Measurements from ENCODE around the gene IMMP2L. TPM values are rescaled to one million over a fixed set of nuclear protein-coding genes. Genes with fewer than 3 reads are reported as not detected.

IMMP2L gene
- total RNA-seq, 2 experiments from 2014 or later: 8.9 to 18.7 TPM

DNA sequence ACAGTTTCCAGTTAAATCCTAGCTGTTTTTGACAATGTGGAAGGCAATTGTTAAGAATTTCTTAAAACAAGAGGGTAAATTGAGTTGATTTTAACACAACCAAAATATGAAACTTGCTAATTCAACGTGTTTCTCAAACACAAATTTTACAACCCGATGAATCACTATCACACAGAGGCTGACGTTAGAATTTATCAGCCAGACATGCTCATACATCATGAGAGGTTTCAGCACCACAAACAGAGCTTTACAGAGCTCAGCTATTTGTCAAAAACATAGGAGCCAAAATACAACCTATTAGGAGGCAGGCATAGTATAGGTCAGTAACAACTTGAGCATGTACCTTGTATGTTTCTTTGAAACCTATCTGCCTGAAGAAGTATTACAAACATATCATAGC is 435.3 kb downstream of the IMMP2L start:
- DNase-seq: no peak
- POLR2A ChIA-PET: interaction anchor here (1.5 kb wide), 1 partner anchor 11 kb away, joined by 5 read pairs; no protein-coding TSS in a partner anchor
- Mint-ChIP-seq H3K27ac (no peak overlapping the region), H3K27me3 (no peaks in the 10 kb centered on the region), H3K36me3 (ENCODE audit: low read depth) (peaks cover 28% of the 10 kb centered on the region), H3K9me3 (no peaks in the 10 kb centered on the region), H3K4me3 (no peak overlapping the region), H3K4me1 (ENCODE audit: low read depth) (no peaks in the 10 kb centered on the region)
- peaks cover 0 to 10% of the 10 kb centered on the region in 2 experiments for H3K9me3 ChIP-seq (ENCODE audit: control insufficient read depth in 1 of 2, insufficient read depth in 1 of 2, low read length in 2 of 2)
- no peaks in the 10 kb centered on the region for H3K27me3 ChIP-seq (ENCODE audit: control insufficient read depth in 1 of 2, insufficient read depth in 2 of 2, low read length in 2 of 2)
- CTCF ChIA-PET: no interaction called here
- no peaks in the 10 kb centered on the region for H3K36me3 ChIP-seq (ENCODE audit: insufficient read depth, low read length)
- H3K4me1 ChIP-seq (ENCODE audit: insufficient read depth, low read length): no peaks in the 10 kb centered on the region
- H3K4me3 ChIP-seq (ENCODE audit: low read length): no peak overlapping the region
- intact Hi-C loops (cut with DNase I, micrococcal nuclease): no loop called here
- ATAC-seq (ENCODE audit: poor library complexity): no peak
- H3K27ac ChIP-seq (ENCODE audit: low read depth in 1 of 2, low read length in 2 of 2): no peak overlapping the region
- TF ChIP-seq, protein P1, sequence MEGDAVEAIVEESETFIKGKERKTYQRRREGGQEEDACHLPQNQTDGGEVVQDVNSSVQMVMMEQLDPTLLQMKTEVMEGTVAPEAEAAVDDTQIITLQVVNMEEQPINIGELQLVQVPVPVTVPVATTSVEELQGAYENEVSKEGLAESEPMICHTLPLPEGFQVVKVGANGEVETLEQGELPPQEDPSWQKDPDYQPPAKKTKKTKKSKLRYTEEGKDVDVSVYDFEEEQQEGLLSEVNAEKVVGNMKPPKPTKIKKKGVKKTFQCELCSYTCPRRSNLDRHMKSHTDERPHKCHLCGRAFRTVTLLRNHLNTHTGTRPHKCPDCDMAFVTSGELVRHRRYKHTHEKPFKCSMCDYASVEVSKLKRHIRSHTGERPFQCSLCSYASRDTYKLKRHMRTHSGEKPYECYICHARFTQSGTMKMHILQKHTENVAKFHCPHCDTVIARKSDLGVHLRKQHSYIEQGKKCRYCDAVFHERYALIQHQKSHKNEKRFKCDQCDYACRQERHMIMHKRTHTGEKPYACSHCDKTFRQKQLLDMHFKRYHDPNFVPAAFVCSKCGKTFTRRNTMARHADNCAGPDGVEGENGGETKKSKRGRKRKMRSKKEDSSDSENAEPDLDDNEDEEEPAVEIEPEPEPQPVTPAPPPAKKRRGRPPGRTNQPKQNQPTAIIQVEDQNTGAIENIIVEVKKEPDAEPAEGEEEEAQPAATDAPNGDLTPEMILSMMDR (IDR thresholded peaks at IDR 0.05): no peak

DNA sequence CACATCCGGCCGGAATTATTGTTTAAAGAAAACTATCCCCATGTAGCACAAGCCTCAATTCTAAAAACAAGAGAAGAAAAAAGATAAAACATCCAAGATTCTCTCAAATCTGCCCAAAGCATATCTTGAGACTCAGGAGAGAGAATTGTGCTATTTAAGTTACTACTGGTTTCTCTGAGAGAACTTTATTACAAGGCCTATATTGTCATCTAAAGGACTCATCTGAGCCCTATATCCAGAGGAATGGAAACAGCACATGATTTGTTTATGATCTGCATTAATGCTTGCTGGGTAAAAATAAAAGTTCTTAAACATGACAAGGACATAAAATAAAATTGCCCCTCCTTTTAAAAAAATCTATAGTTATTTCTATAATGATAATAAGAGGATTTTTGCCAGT is 446.3 kb downstream of the IMMP2L start:
- ChIA-PET POLR2A (no interaction called here), CTCF (no interaction called here)
- Mint-ChIP-seq H3K27ac (no peak overlapping the region), H3K36me3 (ENCODE audit: low read depth) (peaks cover 89% of the 10 kb centered on the region), H3K4me3 (no peak overlapping the region), H3K4me1 (ENCODE audit: low read depth) (peaks cover 7% of the 10 kb centered on the region), H3K9me3 (no peaks in the 10 kb centered on the region), H3K27me3 (no peaks in the 10 kb centered on the region)
- ATAC-seq (ENCODE audit: poor library complexity) (no peak), DNase-seq (no peak)
- intact Hi-C loops (cut with DNase I, micrococcal nuclease): no loop called here
- H3K27ac ChIP-seq (ENCODE audit: low read depth in 1 of 2, low read length in 2 of 2): no peak overlapping the region
- no peaks in the 10 kb centered on the region for H3K27me3 ChIP-seq (ENCODE audit: control insufficient read depth in 1 of 2, insufficient read depth in 2 of 2, low read length in 2 of 2)
- no peaks in the 10 kb centered on the region for H3K36me3 ChIP-seq (ENCODE audit: insufficient read depth, low read length)
- H3K4me3 ChIP-seq (ENCODE audit: low read length): no peak overlapping the region
- H3K9me3 ChIP-seq (ENCODE audit: control insufficient read depth in 1 of 2, insufficient read depth in 1 of 2, low read length in 2 of 2): no peaks in the 10 kb centered on the region
- no peaks in the 10 kb centered on the region for H3K4me1 ChIP-seq (ENCODE audit: insufficient read depth, low read length)
- TF ChIP-seq, protein P1 (IDR thresholded peaks at IDR 0.05): no peak

DNA sequence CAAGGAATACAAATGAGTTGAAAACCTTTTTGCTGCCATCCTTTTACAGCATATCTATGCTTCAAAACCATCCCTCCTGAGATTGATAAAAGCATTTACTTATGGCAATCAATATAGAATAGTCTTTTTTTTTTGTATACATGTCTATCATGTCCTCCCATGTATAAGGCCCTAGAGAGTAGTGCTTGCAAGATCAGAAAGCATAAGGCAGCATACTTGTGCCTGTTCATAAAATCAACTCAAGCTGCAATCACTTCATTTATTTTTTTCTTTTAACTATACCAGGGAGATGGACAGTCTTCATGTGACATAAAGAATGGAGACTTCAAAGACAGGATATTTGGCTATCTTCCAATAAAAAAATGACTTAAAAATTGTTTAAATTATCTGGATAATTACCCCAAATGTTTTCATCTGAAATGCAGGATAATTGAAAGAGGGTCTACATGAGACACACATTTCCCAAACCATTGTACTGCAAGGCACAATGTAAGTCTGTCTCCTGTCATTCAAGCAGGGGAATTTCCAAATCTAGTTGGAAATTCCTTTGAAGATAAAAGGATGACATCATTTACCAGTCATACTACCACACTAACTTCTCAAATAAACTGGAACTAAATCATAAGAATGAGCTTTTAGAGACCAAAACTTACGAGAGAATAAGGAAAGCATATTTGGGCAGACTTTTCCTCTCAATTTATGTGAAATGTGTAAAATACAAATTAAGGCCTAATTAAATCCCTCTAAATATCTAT is 448.9 kb downstream of the IMMP2L start:
- CTCF ChIA-PET: no interaction called here
- H3K27me3 Mint-ChIP-seq: no peaks in the 10 kb centered on the region
- DNase-seq: peak in 2 of 14 experiments; percentile 31 to 32
- H3K4me3 ChIP-seq (ENCODE audit: low read length): no peak overlapping the region
- H3K4me1 ChIP-seq (ENCODE audit: insufficient read depth, low read length): no peaks in the 10 kb centered on the region
- no peak for ATAC-seq (ENCODE audit: poor library complexity)
- peaks cover 80% of the 10 kb centered on the region for H3K36me3 Mint-ChIP-seq (ENCODE audit: low read depth)
- no peak overlapping the region for H3K4me3 Mint-ChIP-seq
- no peaks in the 10 kb centered on the region for H3K9me3 ChIP-seq (ENCODE audit: control insufficient read depth in 1 of 2, insufficient read depth in 1 of 2, low read length in 2 of 2)
- H3K27ac ChIP-seq (ENCODE audit: low read depth in 1 of 2, low read length in 2 of 2): no peak overlapping the region
- intact Hi-C loops (cut with DNase I, micrococcal nuclease): no loop called here
- H3K36me3 ChIP-seq (ENCODE audit: insufficient read depth, low read length): no peaks in the 10 kb centered on the region
- H3K4me1 Mint-ChIP-seq (ENCODE audit: low read depth): peaks cover 18% of the 10 kb centered on the region
- POLR2A ChIA-PET: interaction anchor here (0.7 to 1.6 kb wide), 2 partner anchors 9 to 171 kb away, joined by 3 to 4 read pairs; no protein-coding TSS in a partner anchor
- H3K27ac Mint-ChIP-seq: no peak overlapping the region
- TF ChIP-seq, protein P1 (IDR thresholded peaks at IDR 0.05): no peak
- no peaks in the 10 kb centered on the region for H3K9me3 Mint-ChIP-seq
- no peaks in the 10 kb centered on the region for H3K27me3 ChIP-seq (ENCODE audit: control insufficient read depth in 1 of 2, insufficient read depth in 2 of 2, low read length in 2 of 2)
